Parathyroid adenoma (tissue), 2 donors: Measurements from ENCODE around the gene NAPA.

Experiments
- H2AFZ ChIP-seq: fragments of 300-600 bp; sonication (generic); one replicate; pipeline ENCODE4 v1.7.0; 2017; ENCODE audit warnings: antibody characterized with exemption, mild to moderate bottlenecking
- H3K27ac ChIP-seq: fragments of 300-600 bp; sonication (generic); one replicate; pipeline ENCODE4 v1.7.0; 2017
- H3K27me3 ChIP-seq: fragments of 300-600 bp; sonication (generic); one replicate; pipeline ENCODE4 v1.7.0; 2017; ENCODE audit warnings: low read length; ENCODE audit not compliant: control insufficient read depth, insufficient read depth
- H3K36me3 ChIP-seq: fragments of 300-600 bp; sonication (generic); one replicate; pipeline ENCODE4 v1.7.0; 2017; ENCODE audit warnings: low read length; ENCODE audit not compliant: control insufficient read depth, insufficient read depth
- H3K4me1 ChIP-seq: fragments of 300-600 bp; sonication (generic); one replicate; pipeline ENCODE4 v1.7.0; 2017; ENCODE audit warnings: control low read depth
- H3K4me2 ChIP-seq: fragments of 300-600 bp; sonication (generic); one replicate; pipeline ENCODE4 v1.7.0; 2017; ENCODE audit warnings: low read length
- H3K4me3 ChIP-seq: fragments of 300-600 bp; sonication (generic); one replicate; pipeline ENCODE4 v1.7.0; 2017; ENCODE audit warnings: low read depth, low read length
- H3K79me2 ChIP-seq: fragments of 300-600 bp; sonication (generic); one replicate; pipeline ENCODE4 v1.7.0; 2017; ENCODE audit warnings: control low read depth
- H3K9ac ChIP-seq: fragments of 300-600 bp; sonication (generic); one replicate; pipeline ENCODE4 v1.7.0; 2017; ENCODE audit warnings: mild to moderate bottlenecking
- H3K9me3 ChIP-seq: fragments of 300-600 bp; sonication (generic); one replicate; pipeline ENCODE4 v1.7.0; 2017; ENCODE audit warnings: low read length; ENCODE audit not compliant: control insufficient read depth
- CTCF ChIP-seq: fragments of 300-600 bp; sonication (generic); IDR thresholded peaks from one replicate; pipeline ENCODE4 v1.7.0; 2017; ENCODE audit warnings: antibody characterized with exemption, mild to moderate bottlenecking
- donor health status: primary hyperparathyroidism.

The NAPA gene

DNA sequence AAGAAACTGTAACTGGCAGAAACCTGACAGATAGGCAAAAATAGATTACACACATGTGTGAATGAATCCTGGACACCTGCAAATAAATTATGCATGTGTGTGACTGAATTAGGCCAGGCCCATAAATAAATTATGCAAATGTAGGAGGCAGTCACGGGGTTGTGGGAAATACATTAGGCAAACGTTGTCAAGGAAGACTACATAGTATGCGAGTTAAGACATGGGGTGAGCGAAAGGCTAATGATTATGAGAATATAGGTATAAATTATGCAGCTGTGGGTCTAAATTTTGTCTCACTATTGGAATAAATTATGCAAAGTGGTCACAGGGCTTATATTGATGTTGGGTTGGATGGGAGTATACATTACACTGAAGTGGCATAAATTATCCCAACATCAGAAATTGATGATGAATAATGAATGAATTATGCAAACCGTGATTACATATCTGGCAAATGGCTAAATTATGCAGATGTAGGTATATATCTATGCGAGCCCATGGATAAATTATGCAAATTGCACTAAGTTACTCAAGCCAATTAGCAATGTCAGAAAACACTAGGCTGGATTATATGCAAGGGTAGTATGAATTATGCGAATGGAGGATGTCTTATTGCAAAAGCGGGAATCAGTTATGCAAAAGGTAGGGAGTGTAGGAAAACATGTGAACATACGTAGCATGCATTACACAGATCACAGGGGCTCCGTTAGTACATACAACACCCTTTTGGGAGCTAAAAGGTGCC, 50.0 kb downstream of the NAPA start:
- Histone ChIP-seq H3K9me3 (no peaks in the 10 kb centered on the region), H2AFZ (no peak overlapping the region), H3K4me1 (no peaks in the 10 kb centered on the region), H3K36me3 (no peaks in the 10 kb centered on the region), H3K4me3 (no peak overlapping the region), H3K9ac (no peak overlapping the region), H3K27me3 (no peaks in the 10 kb centered on the region), H3K4me2 (no peak overlapping the region), H3K27ac (no peak overlapping the region), H3K79me2 (no peaks in the 10 kb centered on the region)
- no peak for TF ChIP-seq CTCF

DNA sequence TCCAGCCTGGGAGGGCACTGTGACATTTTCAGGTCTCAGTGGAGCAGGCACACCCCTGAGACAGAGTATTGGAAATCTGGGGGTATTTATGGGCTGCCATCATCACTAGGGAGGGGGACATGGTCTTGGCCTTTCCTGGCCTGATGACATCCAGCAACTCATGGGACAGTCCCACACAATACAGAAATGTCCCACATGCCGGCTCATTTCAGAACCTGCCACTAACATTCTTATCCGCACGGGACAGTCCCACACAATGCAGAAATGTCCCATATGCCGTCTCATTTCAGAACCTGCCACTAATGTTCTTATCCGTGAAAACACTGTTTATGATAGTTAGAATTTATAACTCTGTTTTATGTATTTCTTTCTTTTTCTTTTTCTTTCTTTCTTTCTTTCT, 53.0 kb downstream of the NAPA start:
- H3K9ac ChIP-seq = no peak overlapping the region
- H3K27ac ChIP-seq = no peak overlapping the region
- no peak for TF ChIP-seq CTCF
- no peaks in the 10 kb centered on the region for H3K79me2 ChIP-seq
- H3K27me3 ChIP-seq = peaks cover 4% of the 10 kb centered on the region
- no peak overlapping the region for H3K4me3 ChIP-seq
- H3K9me3 ChIP-seq = no peaks in the 10 kb centered on the region
- no peaks in the 10 kb centered on the region for H3K4me1 ChIP-seq
- H3K36me3 ChIP-seq = no peaks in the 10 kb centered on the region
- no peak overlapping the region for H2AFZ ChIP-seq
- no peak overlapping the region for H3K4me2 ChIP-seq

DNA sequence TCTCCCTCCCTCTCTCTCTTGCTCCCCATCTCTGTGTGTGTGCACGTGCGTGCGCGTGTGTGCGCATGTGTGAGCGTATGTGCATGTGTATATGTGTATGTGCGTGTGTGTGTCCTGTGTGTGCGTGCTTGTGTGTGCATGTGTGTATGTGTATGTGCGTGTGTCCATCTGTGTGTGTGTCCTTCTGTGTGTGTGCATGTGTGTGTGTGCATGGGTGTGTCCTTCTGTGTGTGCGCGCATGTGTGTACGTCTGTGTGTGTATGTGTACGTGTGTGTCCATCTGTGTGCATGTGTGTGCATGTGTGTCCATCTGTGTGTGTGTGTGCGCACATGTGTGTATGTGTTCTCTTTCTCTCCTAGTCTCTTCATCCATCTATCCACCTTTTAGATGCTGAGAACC, 55.4 kb downstream of the NAPA start:
- H3K9ac ChIP-seq = no peak overlapping the region
- no peak overlapping the region for H3K27ac ChIP-seq
- no peaks in the 10 kb centered on the region for H3K4me1 ChIP-seq
- TF ChIP-seq CTCF = no peak
- H3K4me2 ChIP-seq = no peak overlapping the region
- H3K79me2 ChIP-seq = no peaks in the 10 kb centered on the region
- no peak overlapping the region for H3K4me3 ChIP-seq
- no peaks in the 10 kb centered on the region for H3K36me3 ChIP-seq
- peaks cover 4% of the 10 kb centered on the region for H3K27me3 ChIP-seq
- no peaks in the 10 kb centered on the region for H3K9me3 ChIP-seq
- H2AFZ ChIP-seq = no peak overlapping the region

DNA sequence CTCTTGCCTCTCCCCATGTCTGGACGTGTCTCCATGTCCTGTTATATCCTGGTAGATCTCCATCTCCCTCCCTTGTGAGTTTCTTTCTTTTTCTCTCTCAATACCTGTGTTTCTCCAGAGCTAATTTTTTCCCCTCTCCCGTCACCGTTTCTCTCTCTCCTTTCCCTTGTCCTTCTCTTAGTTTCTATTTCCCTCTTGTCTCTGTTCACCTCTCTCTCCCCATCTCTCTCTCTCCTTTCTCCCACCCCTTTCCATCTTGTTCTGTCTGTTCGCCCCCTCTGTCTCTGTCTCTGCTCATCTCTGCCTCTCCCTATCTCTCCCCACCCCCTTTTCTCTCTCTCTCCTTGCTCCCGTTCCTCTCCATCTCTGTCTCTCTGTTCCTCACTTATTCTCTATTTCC, 56.2 kb downstream of the NAPA start:
- no peak for TF ChIP-seq CTCF
- H3K4me2 ChIP-seq = no peak overlapping the region
- no peak overlapping the region for H3K4me3 ChIP-seq
- H3K36me3 ChIP-seq = no peaks in the 10 kb centered on the region
- no peaks in the 10 kb centered on the region for H3K4me1 ChIP-seq
- H3K9me3 ChIP-seq = no peaks in the 10 kb centered on the region
- H2AFZ ChIP-seq = no peak overlapping the region
- H3K27ac ChIP-seq = no peak overlapping the region
- H3K27me3 ChIP-seq = peaks cover 4% of the 10 kb centered on the region
- H3K9ac ChIP-seq = no peak overlapping the region
- no peaks in the 10 kb centered on the region for H3K79me2 ChIP-seq
